ENCODE measurements around the gene COPE. TPM values are rescaled to one million over a fixed set of nuclear protein-coding genes. Genes with fewer than 3 reads are reported as not detected.
"Not testable (repeated sequence)": the region's sequence is repeated elsewhere in the genome, so short reads cannot be mapped to it uniquely, and the experiment has no call there.

Gene COPE
- total RNA-seq, 4 donors from 2014 or later: 169 to 229 (median 203) TPM

DNA sequence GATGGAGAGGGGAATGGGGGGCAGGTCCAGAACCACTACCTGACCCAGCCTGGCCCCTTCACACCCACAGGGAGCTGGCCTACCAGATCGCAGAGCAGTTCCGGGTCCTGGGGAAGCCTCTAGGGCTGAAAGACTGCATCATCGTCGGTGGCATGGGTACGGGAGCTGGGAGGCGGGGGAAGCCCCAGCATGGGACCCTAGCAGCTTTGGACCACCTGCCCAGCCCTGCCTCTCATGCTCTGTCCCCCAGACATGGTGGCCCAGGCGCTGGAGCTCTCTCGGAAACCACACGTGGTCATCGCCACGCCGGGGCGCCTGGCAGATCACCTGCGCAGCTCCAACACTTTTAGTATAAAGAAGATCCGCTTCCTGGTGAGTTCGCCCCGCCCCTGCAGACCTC lies 2.4 kb upstream of the COPE start:
- Histone ChIP-seq H3K27ac (no peak overlapping the region), H3K36me3 (peaks cover 0 to 53% of the 10 kb centered on the region in 2 donors), H3K27me3 (no peaks in the 10 kb centered on the region), H3K4me3 (no peak overlapping the region), H3K9me3 (no peaks in the 10 kb centered on the region), H3K4me1 (peaks cover 23% of the 10 kb centered on the region in 2 donors)
- in situ Hi-C loops (cut with MboI; ENCODE audit: low sequenced_read_pairs in 4 of 4) (no loop called here), intact Hi-C loops (cut with DNase I; ENCODE audit: low total_unique reads) (no loop called here)
- ATAC-seq (no peak), DNase-seq (no peak)
- TF ChIP-seq POLR2A (IDR thresholded peaks at IDR 0.05): no peak
- TF ChIP-seq, protein P1, sequence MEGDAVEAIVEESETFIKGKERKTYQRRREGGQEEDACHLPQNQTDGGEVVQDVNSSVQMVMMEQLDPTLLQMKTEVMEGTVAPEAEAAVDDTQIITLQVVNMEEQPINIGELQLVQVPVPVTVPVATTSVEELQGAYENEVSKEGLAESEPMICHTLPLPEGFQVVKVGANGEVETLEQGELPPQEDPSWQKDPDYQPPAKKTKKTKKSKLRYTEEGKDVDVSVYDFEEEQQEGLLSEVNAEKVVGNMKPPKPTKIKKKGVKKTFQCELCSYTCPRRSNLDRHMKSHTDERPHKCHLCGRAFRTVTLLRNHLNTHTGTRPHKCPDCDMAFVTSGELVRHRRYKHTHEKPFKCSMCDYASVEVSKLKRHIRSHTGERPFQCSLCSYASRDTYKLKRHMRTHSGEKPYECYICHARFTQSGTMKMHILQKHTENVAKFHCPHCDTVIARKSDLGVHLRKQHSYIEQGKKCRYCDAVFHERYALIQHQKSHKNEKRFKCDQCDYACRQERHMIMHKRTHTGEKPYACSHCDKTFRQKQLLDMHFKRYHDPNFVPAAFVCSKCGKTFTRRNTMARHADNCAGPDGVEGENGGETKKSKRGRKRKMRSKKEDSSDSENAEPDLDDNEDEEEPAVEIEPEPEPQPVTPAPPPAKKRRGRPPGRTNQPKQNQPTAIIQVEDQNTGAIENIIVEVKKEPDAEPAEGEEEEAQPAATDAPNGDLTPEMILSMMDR (IDR thresholded peaks at IDR 0.05 in 4 of 5, conservative IDR thresholded peaks at IDR 0.05 in 1 of 5): no peak

DNA sequence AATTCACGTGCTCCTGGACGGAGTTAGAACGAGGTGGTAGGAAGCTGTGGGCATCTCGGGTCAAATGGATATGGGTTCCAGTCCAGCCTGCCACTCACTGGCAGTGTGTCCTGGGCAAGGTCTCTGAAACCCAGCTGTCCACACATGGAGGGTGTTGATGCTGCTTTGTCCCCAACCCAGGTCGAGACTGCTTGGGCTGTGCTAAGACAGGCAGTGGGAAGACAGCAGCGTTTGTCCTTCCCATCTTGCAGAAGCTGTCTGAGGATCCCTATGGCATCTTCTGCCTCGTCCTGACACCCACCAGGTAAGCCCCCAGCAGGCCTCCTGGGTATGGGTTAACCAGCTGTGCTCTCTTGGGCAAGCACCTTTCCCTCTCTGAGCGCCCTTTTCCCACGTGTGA lies 1.2 kb upstream of the COPE start:
- H3K9me3 ChIP-seq: no peaks in the 10 kb centered on the region
- in situ Hi-C loops (cut with MboI; ENCODE audit: low sequenced_read_pairs in 4 of 4) (no loop called here), intact Hi-C loops (cut with DNase I; ENCODE audit: low total_unique reads) (no loop called here)
- DNase-seq (no peak), ATAC-seq (no peak)
- H3K27ac ChIP-seq: peak overlapping the region in 2 of 4 donors; percentile 77 to 81
- H3K27me3 ChIP-seq: no peaks in the 10 kb centered on the region
- H3K36me3 ChIP-seq: peaks cover 0 to 41% of the 10 kb centered on the region in 2 donors
- no peak for TF ChIP-seq POLR2A (IDR thresholded peaks at IDR 0.05)
- TF ChIP-seq, protein P1 (IDR thresholded peaks at IDR 0.05 in 4 of 5, conservative IDR thresholded peaks at IDR 0.05 in 1 of 5): no peak
- H3K4me1 ChIP-seq: peaks cover 23% of the 10 kb centered on the region in 2 donors
- H3K4me3 ChIP-seq: peak overlapping the region; percentile 88 to 99 (median 97)

DNA sequence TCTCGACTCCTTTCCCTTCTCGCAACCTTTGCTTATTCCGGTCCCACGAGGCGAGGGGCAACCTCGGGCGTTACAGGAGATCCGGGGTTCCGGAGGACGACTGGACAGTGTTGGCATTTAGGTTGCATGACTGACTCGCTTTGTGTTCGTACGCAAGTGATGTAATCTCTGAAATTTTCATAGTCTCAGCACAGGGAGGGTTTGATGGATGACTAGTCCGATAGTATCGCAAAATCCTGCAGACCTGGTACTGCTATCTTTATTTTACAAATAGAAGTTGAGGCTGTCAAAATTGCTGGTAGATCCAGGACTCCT lies 670 bp upstream of the COPE start:
- Histone ChIP-seq H3K27me3 (no peaks in the 10 kb centered on the region), H3K36me3 (peaks cover 0 to 36% of the 10 kb centered on the region in 2 donors), H3K4me3 (peak overlapping the region; percentile 88 to 99 (median 97)), H3K4me1 (peaks cover 23% of the 10 kb centered on the region in 2 donors), H3K9me3 (no peaks in the 10 kb centered on the region), H3K27ac (peak overlapping the region; percentile 77 to 83 (median 80))
- DNase-seq: no peak
- intact Hi-C loops (cut with DNase I; ENCODE audit: low total_unique reads): loop anchor here (1.0 to 2.0 kb wide), 3 partner anchors 20 to 113 kb away; partner anchors contain the start of genes ARMC6 and SUGP2
- ATAC-seq: no peak
- in situ Hi-C loops (cut with MboI; ENCODE audit: low sequenced_read_pairs in 4 of 4): no loop called here
- no peak for TF ChIP-seq POLR2A (IDR thresholded peaks at IDR 0.05)
- TF ChIP-seq, protein P1 (IDR thresholded peaks at IDR 0.05 in 4 of 5, conservative IDR thresholded peaks at IDR 0.05 in 1 of 5): no peak

DNA sequence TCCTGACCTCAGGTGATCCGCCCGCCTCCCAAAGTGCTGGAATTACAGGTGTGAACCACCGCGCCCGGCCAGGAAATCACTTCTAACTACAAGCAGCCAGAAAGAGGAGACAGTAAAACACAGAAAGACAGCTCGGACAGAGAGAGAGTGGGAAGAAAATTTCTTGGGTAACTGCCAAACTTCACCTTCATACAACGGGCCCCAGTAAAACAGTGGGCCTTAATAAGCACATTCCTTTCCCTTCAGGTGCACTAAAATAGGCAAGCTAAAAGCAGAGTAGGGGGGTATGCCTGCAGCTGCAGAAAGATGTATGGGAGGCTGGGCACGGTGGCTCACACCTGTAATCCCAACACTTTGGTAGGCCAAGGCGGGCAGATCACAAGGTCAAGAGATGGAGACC lies 1.6 kb downstream of the COPE start:
- ATAC-seq; H3K9me3 ChIP-seq; DNase-seq; H3K27ac ChIP-seq; H3K27me3 ChIP-seq; intact Hi-C loops (cut with DNase I; ENCODE audit: low total_unique reads); in situ Hi-C loops (cut with MboI; ENCODE audit: low sequenced_read_pairs in 4 of 4): not testable (repeated sequence)
- peak overlapping the region in 1 of 4 donors; percentile 85 for H3K4me3 ChIP-seq
- peaks cover 0 to 16% of the 10 kb centered on the region in 2 donors for H3K36me3 ChIP-seq
- H3K4me1 ChIP-seq: peaks cover 23% of the 10 kb centered on the region in 2 donors

DNA sequence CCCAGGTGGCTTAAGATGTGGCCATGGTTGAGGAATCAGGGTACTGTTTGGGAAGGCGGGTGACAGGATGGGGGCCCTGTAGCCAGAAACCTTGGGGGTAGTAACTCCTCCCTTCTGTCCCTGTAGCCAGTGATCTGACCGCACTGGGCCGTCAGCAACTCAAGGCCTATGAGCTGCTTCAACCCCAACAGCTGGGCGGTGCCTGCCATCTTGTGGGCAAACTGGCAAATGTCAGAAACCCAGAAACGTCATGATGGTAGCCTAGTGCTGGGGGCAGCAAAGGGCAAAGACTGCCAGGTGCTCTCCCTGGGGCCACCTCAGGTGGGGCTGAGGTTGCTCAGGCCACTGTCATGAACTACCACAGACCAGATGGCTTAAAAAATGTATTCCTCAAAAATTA lies 3.5 kb downstream of the COPE start:
- Histone ChIP-seq H3K27ac (no peak overlapping the region), H3K36me3 (peaks cover 0 to 13% of the 10 kb centered on the region in 2 donors), H3K9me3 (no peaks in the 10 kb centered on the region), H3K4me1 (peaks cover 20 to 21% of the 10 kb centered on the region in 2 donors), H3K4me3 (no peak overlapping the region), H3K27me3 (no peaks in the 10 kb centered on the region)
- DNase-seq (peak in 1 of 2 donors; percentile 47), ATAC-seq (no peak)
- no peak for TF ChIP-seq POLR2A (IDR thresholded peaks at IDR 0.05)
- TF ChIP-seq, protein P1 (IDR thresholded peaks at IDR 0.05 in 4 of 5, conservative IDR thresholded peaks at IDR 0.05 in 1 of 5): peak in 2 of 5 experiments; percentile 30 to 39
- intact Hi-C loops (cut with DNase I; ENCODE audit: low total_unique reads): no loop called here
- in situ Hi-C loops (cut with MboI; ENCODE audit: low sequenced_read_pairs in 4 of 4): no loop called here

All from gastrocnemius medialis (tissue), 4 donors.